HepG2 (cell line): ENCODE data around the gene SPNS2. TPM values are rescaled to one million over a fixed set of nuclear protein-coding genes. Genes with fewer than 3 reads are reported as not detected.

Experiments
- HOXA5 ChIP-seq: sonication (generic); formaldehyde crosslinking; IDR thresholded peaks from 2 replicates; pipeline ENCODE4 v1.4.0; 2020; ENCODE audit warnings: missing genetic modification reagents
- KLF11 ChIP-seq: IDR thresholded peaks from 2 replicates; pipeline ENCODE4 v1.6.1; 2016; ENCODE audit warnings: missing compliant biosample characterization
- KLF12 ChIP-seq: sonication (generic); formaldehyde crosslinking; IDR thresholded peaks from 2 replicates; pipeline ENCODE4 v1.4.0; 2020; ENCODE audit warnings: missing genetic modification reagents, borderline replicate concordance
- MZF1 ChIP-seq: sonication (generic); formaldehyde crosslinking; IDR thresholded peaks from 2 replicates; pipeline ENCODE4 v1.8.1; 2023; ENCODE audit warnings: mild to moderate bottlenecking, missing genetic modification reagents, borderline replicate concordance
- SMARCE1 ChIP-seq: fragments of 450-650 bp; IDR thresholded peaks from 2 replicates; pipeline ENCODE4 v1.6.1; 2017; ENCODE audit warnings: borderline replicate concordance
- ZNF547 ChIP-seq: sonication (generic); formaldehyde crosslinking; IDR thresholded peaks from 2 replicates; pipeline ENCODE4 v1.5.1; 2020; ENCODE audit warnings: mild to moderate bottlenecking, missing genetic modification reagents
- ZNF607 ChIP-seq: sonication (generic); formaldehyde crosslinking; IDR thresholded peaks from 2 replicates; pipeline ENCODE4 v1.5.1; 2020; ENCODE audit warnings: missing genetic modification reagents, mild to moderate bottlenecking, borderline replicate concordance
- ZNF619 ChIP-seq: sonication (generic); formaldehyde crosslinking; IDR thresholded peaks from 2 replicates; pipeline ENCODE4 v1.4.0; 2020; ENCODE audit warnings: mild to moderate bottlenecking, missing genetic modification reagents
- polyA plus RNA-seq, 8 experiments: library from polyadenylated mRNA; depleted of rRNA in 3 of 8; stranded (reverse) in 7 of 8; unstranded in 1 of 8; fragments of >200 nt; fragmentation: Illumina TruSeq in 4 of 8; extraction: Trizol in 4 of 8; gene quantifications; 2 replicates each; pipeline versions ENCODE4 v1.2.1 to v1.2.3, GENCODE V29; 2011 to 2016; ENCODE audit warnings: low read depth in 4 of 8, missing spikeins in 1 of 8, mixed read lengths in 1 of 8; ENCODE audit not compliant: insufficient read depth in 1 of 8
- total RNA-seq, 5 experiments: library from RNA; depleted of rRNA; stranded (reverse); fragments of >200 nt; fragmentation: Illumina TruSeq; extraction: Trizol; gene quantifications; 2 replicates each; pipeline ENCODE4 v1.2.3, GENCODE V29; 2016; ENCODE audit warnings: low read depth in 1 of 5
- TF ChIP-seq, protein P1 (sequence below): sonication (generic); formaldehyde crosslinking; IDR thresholded peaks from 2 replicates; pipeline ENCODE4 v1.5.0; 2020; ENCODE audit warnings: missing genetic modification reagents
- TF ChIP-seq, protein P2 (sequence below): sonication (generic); formaldehyde crosslinking; IDR thresholded peaks from 2 replicates; pipeline ENCODE4 v1.4.0; 2020; ENCODE audit warnings: missing genetic modification reagents
- TF ChIP-seq, protein P3 (sequence below), 2 experiments: sonication (generic) in 1 of 2; formaldehyde crosslinking in 1 of 2; IDR thresholded peaks; 2 replicates each; pipeline versions ENCODE4 v1.5.1 to v1.6.1; 2011 to 2020; ENCODE audit warnings: borderline replicate concordance in 1 of 2, low read depth in 1 of 2, low read length in 1 of 2, mild to moderate bottlenecking in 1 of 2, missing genetic modification reagents in 1 of 2, moderate library complexity in 1 of 2
- TF ChIP-seq, protein P4 (sequence below): sonication (generic); formaldehyde crosslinking; IDR thresholded peaks from 2 replicates; pipeline ENCODE4 v1.4.0; 2020; ENCODE audit warnings: missing genetic modification reagents, borderline replicate concordance
- TF ChIP-seq, protein P5 (sequence below): sonication (generic); formaldehyde crosslinking; IDR thresholded peaks from 2 replicates; pipeline ENCODE4 v1.4.0; 2020; ENCODE audit warnings: mild to moderate bottlenecking, missing genetic modification reagents
- TF ChIP-seq, protein P6 (sequence below): sonication (generic); formaldehyde crosslinking; IDR thresholded peaks from 2 replicates; pipeline ENCODE4 v1.5.0; 2020; ENCODE audit warnings: missing genetic modification reagents, mild to moderate bottlenecking, borderline replicate concordance

The SPNS2 gene
- total and polyA plus RNA-seq, 2 of the 13 experiments (the other 11 are each of a cell fraction or from before 2014, with no cell fraction given) = 0.01 TPM; not detected in 1

DNA sequence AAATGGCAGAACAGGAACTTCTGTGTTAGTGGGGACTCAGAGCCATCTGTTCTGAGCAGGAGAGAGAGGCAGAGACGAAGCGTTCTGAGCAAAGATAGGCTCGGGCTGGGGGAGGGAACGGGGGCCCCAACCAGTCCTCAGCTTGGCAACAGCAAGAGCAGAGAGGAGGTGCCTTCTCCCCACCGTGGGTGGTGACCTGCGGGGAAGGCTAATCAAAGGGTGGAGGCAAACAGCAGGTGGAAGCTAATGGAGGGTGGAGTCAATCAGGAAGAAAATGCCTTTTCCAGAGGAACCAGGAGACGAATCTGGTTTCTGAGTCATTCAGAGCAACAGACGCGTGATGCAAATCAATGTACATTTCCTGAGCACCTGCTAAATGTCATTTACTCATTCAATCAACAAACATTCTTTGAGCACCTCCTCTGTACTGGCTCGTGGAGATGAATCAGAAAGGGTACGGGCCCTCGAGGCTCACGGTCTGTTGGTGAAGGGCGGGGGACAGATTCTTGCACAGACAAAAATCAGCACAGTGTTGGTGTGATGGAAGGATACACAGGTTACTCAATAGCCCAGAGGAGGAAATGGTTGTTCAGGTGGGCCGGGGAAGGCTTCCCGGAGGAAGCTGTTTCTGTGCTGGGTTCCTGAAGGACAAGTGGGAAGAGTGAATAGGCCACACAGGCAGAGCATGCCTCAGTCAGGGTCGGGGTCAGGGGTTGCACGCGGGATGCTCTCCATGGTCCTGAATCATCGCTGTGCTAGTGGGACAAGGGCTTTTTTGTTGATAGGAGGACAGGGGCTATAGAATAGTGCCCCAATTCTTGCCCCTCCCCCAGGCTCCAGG lies 5.7 kb upstream of the SPNS2 start (continued):
- TF ChIP-seq, protein P1, sequence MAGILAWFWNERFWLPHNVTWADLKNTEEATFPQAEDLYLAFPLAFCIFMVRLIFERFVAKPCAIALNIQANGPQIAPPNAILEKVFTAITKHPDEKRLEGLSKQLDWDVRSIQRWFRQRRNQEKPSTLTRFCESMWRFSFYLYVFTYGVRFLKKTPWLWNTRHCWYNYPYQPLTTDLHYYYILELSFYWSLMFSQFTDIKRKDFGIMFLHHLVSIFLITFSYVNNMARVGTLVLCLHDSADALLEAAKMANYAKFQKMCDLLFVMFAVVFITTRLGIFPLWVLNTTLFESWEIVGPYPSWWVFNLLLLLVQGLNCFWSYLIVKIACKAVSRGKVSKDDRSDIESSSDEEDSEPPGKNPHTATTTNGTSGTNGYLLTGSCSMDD (CRISPR knock-in tag) = 0 out of 2 replicates have a peak, but pooled peaks have one; percentile 42
- TF ChIP-seq, protein P2, sequence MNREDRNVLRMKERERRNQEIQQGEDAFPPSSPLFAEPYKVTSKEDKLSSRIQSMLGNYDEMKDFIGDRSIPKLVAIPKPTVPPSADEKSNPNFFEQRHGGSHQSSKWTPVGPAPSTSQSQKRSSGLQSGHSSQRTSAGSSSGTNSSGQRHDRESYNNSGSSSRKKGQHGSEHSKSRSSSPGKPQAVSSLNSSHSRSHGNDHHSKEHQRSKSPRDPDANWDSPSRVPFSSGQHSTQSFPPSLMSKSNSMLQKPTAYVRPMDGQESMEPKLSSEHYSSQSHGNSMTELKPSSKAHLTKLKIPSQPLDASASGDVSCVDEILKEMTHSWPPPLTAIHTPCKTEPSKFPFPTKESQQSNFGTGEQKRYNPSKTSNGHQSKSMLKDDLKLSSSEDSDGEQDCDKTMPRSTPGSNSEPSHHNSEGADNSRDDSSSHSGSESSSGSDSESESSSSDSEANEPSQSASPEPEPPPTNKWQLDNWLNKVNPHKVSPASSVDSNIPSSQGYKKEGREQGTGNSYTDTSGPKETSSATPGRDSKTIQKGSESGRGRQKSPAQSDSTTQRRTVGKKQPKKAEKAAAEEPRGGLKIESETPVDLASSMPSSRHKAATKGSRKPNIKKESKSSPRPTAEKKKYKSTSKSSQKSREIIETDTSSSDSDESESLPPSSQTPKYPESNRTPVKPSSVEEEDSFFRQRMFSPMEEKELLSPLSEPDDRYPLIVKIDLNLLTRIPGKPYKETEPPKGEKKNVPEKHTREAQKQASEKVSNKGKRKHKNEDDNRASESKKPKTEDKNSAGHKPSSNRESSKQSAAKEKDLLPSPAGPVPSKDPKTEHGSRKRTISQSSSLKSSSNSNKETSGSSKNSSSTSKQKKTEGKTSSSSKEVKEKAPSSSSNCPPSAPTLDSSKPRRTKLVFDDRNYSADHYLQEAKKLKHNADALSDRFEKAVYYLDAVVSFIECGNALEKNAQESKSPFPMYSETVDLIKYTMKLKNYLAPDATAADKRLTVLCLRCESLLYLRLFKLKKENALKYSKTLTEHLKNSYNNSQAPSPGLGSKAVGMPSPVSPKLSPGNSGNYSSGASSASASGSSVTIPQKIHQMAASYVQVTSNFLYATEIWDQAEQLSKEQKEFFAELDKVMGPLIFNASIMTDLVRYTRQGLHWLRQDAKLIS (CRISPR knock-in tag) = no peak
- TF ChIP-seq KLF12 (CRISPR knock-in tag) (peak; percentile 60; the same call in 1 of the 2 replicates), ZNF547 (CRISPR knock-in tag) (peak; percentile 84; the same call in 1 of the 2 replicates), MZF1 (CRISPR knock-in tag) (no peak), SMARCE1 (no peak), ZNF619 (CRISPR knock-in tag) (no peak), ZNF607 (CRISPR knock-in tag) (peak; percentile 73), HOXA5 (CRISPR knock-in tag) (peak; percentile 95), KLF11 (CRISPR knock-in tag) (peak; percentile 98)
- TF ChIP-seq, protein P3, sequence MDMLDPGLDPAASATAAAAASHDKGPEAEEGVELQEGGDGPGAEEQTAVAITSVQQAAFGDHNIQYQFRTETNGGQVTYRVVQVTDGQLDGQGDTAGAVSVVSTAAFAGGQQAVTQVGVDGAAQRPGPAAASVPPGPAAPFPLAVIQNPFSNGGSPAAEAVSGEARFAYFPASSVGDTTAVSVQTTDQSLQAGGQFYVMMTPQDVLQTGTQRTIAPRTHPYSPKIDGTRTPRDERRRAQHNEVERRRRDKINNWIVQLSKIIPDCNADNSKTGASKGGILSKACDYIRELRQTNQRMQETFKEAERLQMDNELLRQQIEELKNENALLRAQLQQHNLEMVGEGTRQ (IDR thresholded peaks at IDR 0.05; ENCODE audit: low read depth, low read length) = no peak
- TF ChIP-seq, protein P3 (CRISPR knock-in tag; IDR thresholded peaks at IDR 0.05; ENCODE audit: borderline replicate concordance) = no peak
- TF ChIP-seq, protein P4, sequence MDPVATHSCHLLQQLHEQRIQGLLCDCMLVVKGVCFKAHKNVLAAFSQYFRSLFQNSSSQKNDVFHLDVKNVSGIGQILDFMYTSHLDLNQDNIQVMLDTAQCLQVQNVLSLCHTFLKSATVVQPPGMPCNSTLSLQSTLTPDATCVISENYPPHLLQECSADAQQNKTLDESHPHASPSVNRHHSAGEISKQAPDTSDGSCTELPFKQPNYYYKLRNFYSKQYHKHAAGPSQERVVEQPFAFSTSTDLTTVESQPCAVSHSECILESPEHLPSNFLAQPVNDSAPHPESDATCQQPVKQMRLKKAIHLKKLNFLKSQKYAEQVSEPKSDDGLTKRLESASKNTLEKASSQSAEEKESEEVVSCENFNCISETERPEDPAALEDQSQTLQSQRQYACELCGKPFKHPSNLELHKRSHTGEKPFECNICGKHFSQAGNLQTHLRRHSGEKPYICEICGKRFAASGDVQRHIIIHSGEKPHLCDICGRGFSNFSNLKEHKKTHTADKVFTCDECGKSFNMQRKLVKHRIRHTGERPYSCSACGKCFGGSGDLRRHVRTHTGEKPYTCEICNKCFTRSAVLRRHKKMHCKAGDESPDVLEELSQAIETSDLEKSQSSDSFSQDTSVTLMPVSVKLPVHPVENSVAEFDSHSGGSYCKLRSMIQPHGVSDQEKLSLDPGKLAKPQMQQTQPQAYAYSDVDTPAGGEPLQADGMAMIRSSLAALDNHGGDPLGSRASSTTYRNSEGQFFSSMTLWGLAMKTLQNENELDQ (CRISPR knock-in tag) = peak; percentile 95; the same call in 1 of the 2 replicates
- TF ChIP-seq, protein P5, sequence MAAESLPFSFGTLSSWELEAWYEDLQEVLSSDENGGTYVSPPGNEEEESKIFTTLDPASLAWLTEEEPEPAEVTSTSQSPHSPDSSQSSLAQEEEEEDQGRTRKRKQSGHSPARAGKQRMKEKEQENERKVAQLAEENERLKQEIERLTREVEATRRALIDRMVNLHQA (CRISPR knock-in tag) = no peak
- TF ChIP-seq, protein P6, sequence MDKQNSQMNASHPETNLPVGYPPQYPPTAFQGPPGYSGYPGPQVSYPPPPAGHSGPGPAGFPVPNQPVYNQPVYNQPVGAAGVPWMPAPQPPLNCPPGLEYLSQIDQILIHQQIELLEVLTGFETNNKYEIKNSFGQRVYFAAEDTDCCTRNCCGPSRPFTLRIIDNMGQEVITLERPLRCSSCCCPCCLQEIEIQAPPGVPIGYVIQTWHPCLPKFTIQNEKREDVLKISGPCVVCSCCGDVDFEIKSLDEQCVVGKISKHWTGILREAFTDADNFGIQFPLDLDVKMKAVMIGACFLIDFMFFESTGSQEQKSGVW = no peak
